Esophagus (tissue), 2 donors: ENCODE results near the gene SEPTIN5. TPM values are rescaled to one million over a fixed set of nuclear protein-coding genes. Genes with fewer than 3 reads are reported as not detected.

ENCODE experiments used
- H3K27ac ChIP-seq, 2 donors: one replicate each; pipeline ENCODE4 v1.5.1; 2013; ENCODE audit warnings: low read depth in 2 of 2, mild to moderate bottlenecking in 2 of 2, inconsistent platforms in 1 of 2, low read length in 1 of 2, moderate library complexity in 1 of 2
- H3K27me3 ChIP-seq, 2 donors: one replicate each; pipeline ENCODE4 v1.6.1; 2013; ENCODE audit warnings: low read length in 2 of 2, control low read depth in 1 of 2, mild to moderate bottlenecking in 1 of 2; ENCODE audit not compliant: insufficient read depth in 2 of 2, control insufficient read depth in 1 of 2
- H3K36me3 ChIP-seq, 2 donors: one replicate each; pipeline ENCODE4 v1.6.1; 2013; ENCODE audit warnings: low read length in 1 of 2; ENCODE audit not compliant: control insufficient read depth in 2 of 2, insufficient read depth in 2 of 2
- H3K4me1 ChIP-seq, 2 donors: one replicate each; pipeline ENCODE4 v1.6.1; 2013; ENCODE audit warnings: low read length in 1 of 2; ENCODE audit not compliant: control insufficient read depth in 2 of 2, insufficient read depth in 2 of 2
- H3K4me3 ChIP-seq, 2 donors: one replicate each; pipeline ENCODE4 v1.5.1; 2013; ENCODE audit warnings: low read length in 2 of 2, mild to moderate bottlenecking in 2 of 2, low read depth in 1 of 2, moderate library complexity in 1 of 2
- H3K9me3 ChIP-seq, 2 donors: one replicate each; pipeline ENCODE4 v1.6.1; 2013; ENCODE audit warnings: mild to moderate bottlenecking in 2 of 2, low read depth in 1 of 2, low read length in 1 of 2, moderate library complexity in 1 of 2; ENCODE audit not compliant: control insufficient read depth in 2 of 2, insufficient read depth in 1 of 2
- WGBS, 2 donors: extraction: QIAGEN DNeasy Blood & Tissue Kit; methylation state at CpG; one replicate each; pipeline ENCODE4 v1.1.7; 2013; 5-methylcytosine and 5-hydroxymethylcytosine counted together
- polyA plus RNA-seq, 2 donors: library from polyadenylated mRNA; stranded (reverse); fragments of 200-250 nt; gene quantifications; one replicate each; pipeline ENCODE4 v1.2.3, GENCODE V29; 2013
- donor health status: healthy with polysubstance abuse.
- donor health status: Bipolar disorder and iron deficiency.

Gene SEPTIN5
- polyA plus RNA-seq, 2 donors, result 40.8 to 51.8 TPM

GRCh38 chr22:19680911-19681862 is 33.1 kb upstream of the SEPTIN5 start:
- H3K4me3 ChIP-seq, result no peak overlapping the region
- H3K4me1 ChIP-seq, result no peaks in the 10 kb centered on the region
- no peaks in the 10 kb centered on the region for H3K27me3 ChIP-seq
- WGBS, 2 donors, result 87 to 88% methylated on average over 9 to 11 of the region's 11 CpGs
- no peaks in the 10 kb centered on the region for H3K36me3 ChIP-seq
- H3K9me3 ChIP-seq, result no peaks in the 10 kb centered on the region
- no peak overlapping the region for H3K27ac ChIP-seq

DNA sequence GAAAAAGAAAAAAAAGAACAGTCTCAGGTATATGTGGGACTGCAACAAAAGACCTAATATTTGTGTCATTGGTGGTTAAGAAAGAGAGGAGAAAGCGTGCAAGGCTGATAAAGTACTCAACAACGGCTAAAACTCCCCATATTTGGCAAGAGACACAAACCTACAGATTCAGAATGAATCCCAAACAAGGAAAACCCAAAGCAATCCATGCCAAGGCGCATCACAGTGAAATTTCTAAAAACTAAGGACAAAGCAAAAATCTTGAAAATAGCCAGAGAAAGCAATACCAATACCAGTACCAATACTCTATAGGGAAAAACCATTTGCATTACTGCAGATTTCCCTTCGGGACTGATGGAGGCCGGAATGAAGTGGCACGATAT is 32.4 kb upstream of the SEPTIN5 start:
- Histone ChIP-seq H3K27me3 (no peaks in the 10 kb centered on the region), H3K36me3 (no peaks in the 10 kb centered on the region)
- 84% methylated on average over 6 of the region's 6 CpGs for WGBS, 2 donors

DNA sequence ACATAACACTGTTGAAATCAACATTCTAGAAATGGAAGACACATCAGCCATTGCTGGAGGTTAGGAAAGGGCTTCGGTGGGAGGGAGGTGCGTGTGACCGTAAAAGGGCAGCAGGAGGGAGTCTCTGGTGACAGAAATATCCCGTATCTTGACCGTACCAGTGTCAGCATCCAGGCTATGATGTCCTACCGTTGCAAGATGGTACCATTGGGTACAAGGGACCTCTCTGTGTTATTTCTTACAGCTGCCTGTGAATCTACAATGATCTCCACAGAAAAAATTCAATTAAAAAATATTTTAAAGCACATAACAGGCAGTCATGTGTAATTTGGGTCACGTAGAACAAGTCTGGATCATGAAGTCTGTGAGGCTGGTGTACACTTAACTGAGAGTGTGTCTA is 27.4 kb upstream of the SEPTIN5 start:
- Histone ChIP-seq H3K9me3 (no peaks in the 10 kb centered on the region), H3K36me3 (no peaks in the 10 kb centered on the region), H3K27ac (no peak overlapping the region), H3K4me3 (no peak overlapping the region), H3K27me3 (no peaks in the 10 kb centered on the region), H3K4me1 (peaks cover 0 to 19% of the 10 kb centered on the region in 2 donors)
- WGBS, 2 donors, result 85 to 91% methylated on average over 7 of the region's 7 CpGs

More for the DNA sequence above, 32.4 kb upstream of the SEPTIN5 start:
- H3K27ac ChIP-seq, result no peak overlapping the region
- H3K4me3 ChIP-seq, result no peak overlapping the region
- no peaks in the 10 kb centered on the region for H3K9me3 ChIP-seq
- H3K4me1 ChIP-seq, result no peaks in the 10 kb centered on the region

GRCh38 chr22:19687561-19688300 is 26.6 kb upstream of the SEPTIN5 start:
- no peaks in the 10 kb centered on the region for H3K36me3 ChIP-seq
- peak overlapping the region; percentile 28 to 35 for H3K4me3 ChIP-seq
- peak overlapping the region; percentile 60 to 86 for H3K27ac ChIP-seq
- WGBS, 2 donors, result 44 to 48% methylated on average over 22 of the region's 22 CpGs
- no peaks in the 10 kb centered on the region for H3K9me3 ChIP-seq
- no peaks in the 10 kb centered on the region for H3K27me3 ChIP-seq
- peaks cover 0 to 21% of the 10 kb centered on the region in 2 donors for H3K4me1 ChIP-seq

DNA sequence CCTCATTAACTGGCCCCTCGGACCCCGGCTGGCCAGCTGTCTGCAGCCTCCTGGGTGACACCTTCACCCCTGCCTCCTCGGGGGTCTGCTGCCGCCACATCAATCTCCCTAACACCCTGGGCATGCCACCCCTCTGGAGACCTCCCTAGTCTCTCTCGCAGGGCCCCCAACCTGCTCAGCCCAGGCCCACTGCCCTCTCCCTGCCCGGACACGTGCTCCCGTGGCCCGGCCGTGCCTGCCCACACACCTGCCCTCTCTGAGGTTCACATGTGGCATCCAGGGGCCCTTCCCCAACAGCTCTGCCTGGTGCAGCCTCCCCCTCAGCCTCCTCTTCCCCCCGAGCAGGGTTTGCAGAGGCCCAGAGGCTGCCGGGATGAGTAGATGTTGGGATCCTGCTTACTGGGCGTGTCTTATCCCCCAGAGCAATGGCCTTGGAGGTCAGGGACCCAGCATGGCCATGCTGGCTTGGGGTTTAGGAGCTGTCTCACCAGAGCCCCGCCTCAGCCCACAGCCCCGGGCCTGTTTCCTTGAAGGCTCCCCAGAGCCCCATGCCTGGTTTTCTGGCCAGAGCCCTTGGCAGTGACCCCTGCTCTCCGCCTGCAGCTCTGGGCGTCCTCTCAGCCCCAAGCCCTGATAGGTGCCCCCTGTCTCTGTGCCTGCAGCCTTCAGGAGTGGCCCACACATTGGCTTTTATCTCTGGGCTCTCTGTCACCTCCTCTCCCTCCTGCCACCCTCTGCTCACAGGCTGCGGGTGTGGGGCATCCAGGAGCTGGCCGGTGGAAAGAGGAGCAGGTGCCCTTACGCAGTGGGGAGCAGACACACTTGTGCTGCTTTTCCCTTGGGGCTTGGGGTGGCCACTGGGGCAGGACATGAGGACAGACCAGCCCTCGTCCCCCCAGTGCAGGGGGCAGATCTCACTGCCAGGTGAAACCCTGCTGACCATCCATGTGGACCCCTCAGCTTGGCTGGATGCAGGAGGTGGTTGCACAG is 25.7 kb upstream of the SEPTIN5 start:
- 62 to 63% methylated on average over 21 of the region's 21 CpGs for WGBS, 2 donors
- Histone ChIP-seq H3K27ac (peak overlapping the region; percentile 60 to 86), H3K4me1 (peaks cover 0 to 21% of the 10 kb centered on the region in 2 donors), H3K9me3 (no peaks in the 10 kb centered on the region), H3K36me3 (no peaks in the 10 kb centered on the region), H3K27me3 (no peaks in the 10 kb centered on the region), H3K4me3 (peak overlapping the region; percentile 28 to 35)

DNA sequence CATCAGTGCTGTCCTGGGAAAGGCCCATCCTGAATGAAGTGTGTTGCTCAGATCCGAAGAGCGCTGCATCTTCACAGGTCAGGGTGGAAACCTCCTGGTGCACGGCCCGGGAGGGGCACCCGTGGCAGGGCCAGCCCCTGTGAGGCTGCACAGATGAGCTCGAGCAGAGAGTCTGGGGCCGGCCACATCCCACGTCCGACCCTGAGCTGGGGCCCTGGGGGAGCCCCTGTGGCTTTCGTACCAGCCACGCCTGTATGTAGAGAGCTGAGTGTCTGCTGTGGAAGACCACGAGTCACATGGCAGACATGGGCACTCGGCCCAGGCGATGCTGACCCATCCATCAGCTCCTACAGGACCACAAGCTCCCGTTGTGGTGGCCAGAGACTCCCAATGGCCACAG is 24.9 kb upstream of the SEPTIN5 start:
- 78 to 81% methylated on average over 15 of the region's 15 CpGs for WGBS, 2 donors
- peak overlapping the region in 1 of 2 donors; percentile 54 for H3K27ac ChIP-seq
- H3K4me3 ChIP-seq, result no peak overlapping the region
- peaks cover 0 to 21% of the 10 kb centered on the region in 2 donors for H3K4me1 ChIP-seq
- no peaks in the 10 kb centered on the region for H3K9me3 ChIP-seq
- H3K27me3 ChIP-seq, result no peaks in the 10 kb centered on the region
- H3K36me3 ChIP-seq, result no peaks in the 10 kb centered on the region

DNA sequence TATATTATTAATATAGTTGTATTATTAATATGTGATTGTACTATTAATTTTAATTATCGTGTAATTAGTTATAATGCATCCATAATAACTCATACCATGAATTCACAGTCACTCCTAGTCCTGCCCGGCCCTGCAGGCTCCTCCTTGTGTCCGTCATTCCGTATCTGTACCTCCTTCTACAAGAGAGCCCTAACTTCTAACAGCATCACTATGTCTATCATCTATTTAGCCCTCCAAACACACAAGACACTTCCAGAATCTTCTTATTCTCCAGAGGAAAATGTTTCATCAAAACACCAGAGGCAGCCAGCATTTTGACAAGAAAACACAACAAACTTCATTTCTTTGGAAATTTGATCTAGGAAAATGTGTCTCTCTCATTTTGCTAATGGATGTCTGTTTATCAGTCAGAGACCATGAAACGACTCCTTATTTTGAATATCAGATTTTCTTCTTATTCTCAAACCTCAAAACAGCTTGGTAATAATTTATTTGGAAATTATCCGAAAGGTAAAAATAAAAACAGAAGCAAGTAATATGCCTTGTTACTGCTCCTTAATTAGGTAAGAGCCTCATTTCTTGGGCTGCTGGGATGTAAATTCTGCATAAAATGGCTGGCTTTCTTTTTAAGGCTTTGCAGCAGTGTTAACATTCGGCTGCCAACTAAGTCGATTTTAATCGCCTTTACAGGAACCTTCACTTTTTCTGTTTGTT is 23.1 kb upstream of the SEPTIN5 start:
- H3K4me3 ChIP-seq, result no peak overlapping the region

GRCh38 chr22:19691721-19692341 is 22.5 kb upstream of the SEPTIN5 start:
- 19 to 29% methylated on average over 19 of the region's 19 CpGs for WGBS, 2 donors
- Histone ChIP-seq H3K4me3 (peak overlapping the region; percentile 5 to 6), H3K36me3 (no peaks in the 10 kb centered on the region), H3K4me1 (peaks cover 0 to 23% of the 10 kb centered on the region in 2 donors), H3K27me3 (no peaks in the 10 kb centered on the region), H3K27ac (peak overlapping the region; percentile 81 to 88), H3K9me3 (no peaks in the 10 kb centered on the region)

More for the DNA sequence above, 23.1 kb upstream of the SEPTIN5 start:
- H3K36me3 ChIP-seq, result no peaks in the 10 kb centered on the region
- H3K4me1 ChIP-seq, result peaks cover 0 to 21% of the 10 kb centered on the region in 2 donors
- no peaks in the 10 kb centered on the region for H3K27me3 ChIP-seq
- H3K27ac ChIP-seq, result peak overlapping the region; percentile 81 to 88
- WGBS, 2 donors, result 40 to 55% methylated on average over 9 of the region's 9 CpGs
- H3K9me3 ChIP-seq, result no peaks in the 10 kb centered on the region
